Measurements from ENCODE around the gene CRB1. TPM values are rescaled to one million over a fixed set of nuclear protein-coding genes. Genes with fewer than 3 reads are reported as not detected.

CRB1 gene
- total RNA-seq, 1 experiment from 2014 or later, result not detected

DNA sequence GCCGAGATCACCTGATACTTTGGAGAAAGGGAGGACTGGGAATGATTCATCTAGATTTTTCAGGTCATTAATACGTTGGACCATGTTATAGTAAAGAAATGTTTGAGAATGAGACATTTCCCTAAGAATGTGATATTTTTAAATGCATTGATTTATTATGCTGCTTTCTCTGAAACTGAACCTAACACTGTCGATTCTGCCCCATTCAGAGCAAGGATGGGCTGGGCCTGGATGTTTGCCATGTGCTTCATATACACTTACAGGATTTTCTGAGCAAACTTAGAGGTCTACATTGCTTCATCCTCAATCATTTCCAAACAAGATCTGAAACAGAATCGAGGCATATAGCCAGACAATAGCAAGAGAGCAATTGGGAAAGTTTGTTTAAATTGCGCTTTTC is 183.3 kb downstream of the CRB1 start:
- Histone ChIP-seq H2AK5ac (ENCODE audit: insufficient read length, low read length) (no peak overlapping the region), H4K8ac (replicated peaks; ENCODE audit: insufficient read length, low read depth, low read length) (no peak overlapping the region), H3K23me2 (ENCODE audit: insufficient read length, low read depth, low read length, poor library complexity, severe bottlenecking) (no peaks in the 10 kb centered on the region), H3K4me2 (ENCODE audit: insufficient read depth, insufficient read length, low read length) (no peak overlapping the region), H4K20me1 (ENCODE audit: control insufficient read depth, insufficient read depth, insufficient read length) (no peaks in the 10 kb centered on the region), H4K91ac (ENCODE audit: insufficient read length, low read depth, low read length) (no peak overlapping the region), H2BK12ac (ENCODE audit: insufficient read length, low read depth, low read length) (no peak overlapping the region), H3K18ac (ENCODE audit: insufficient read length, low read depth, low read length) (no peak overlapping the region), H3K9ac (ENCODE audit: extremely low read depth, insufficient read length, low read length) (no peak overlapping the region), H3K56ac (ENCODE audit: insufficient read length, low read depth, low read length) (no peak overlapping the region), H3K27me3 (ENCODE audit: insufficient read depth, low read length) (no peaks in the 10 kb centered on the region), H4K5ac (ENCODE audit: insufficient read length, low read depth, low read length) (no peak overlapping the region), H3K79me1 (ENCODE audit: insufficient read depth, low read depth, low read length, poor library complexity, severe bottlenecking) (no peaks in the 10 kb centered on the region), H2BK15ac (ENCODE audit: low read depth, low read length) (no peak overlapping the region), H2BK5ac (ENCODE audit: insufficient read length, low read length) (no peak overlapping the region), H3K4ac (ENCODE audit: low read depth, low read length) (no peak overlapping the region), H2AFZ (ENCODE audit: low read length) (no peak overlapping the region), H3K79me2 (ENCODE audit: insufficient read depth, low read length) (no peaks in the 10 kb centered on the region), H3K27ac (ENCODE audit: insufficient read length, low read depth, low read length) (no peak overlapping the region), H2BK120ac (ENCODE audit: low read depth, low read length, poor library complexity, severe bottlenecking) (no peak overlapping the region), H2BK20ac (ENCODE audit: low read depth, low read length, poor library complexity, severe bottlenecking) (no peak overlapping the region), H3K4me1 (ENCODE audit: insufficient read depth, low read length) (no peaks in the 10 kb centered on the region), H3K14ac (ENCODE audit: insufficient read depth, low read length) (no peak overlapping the region), H3K23ac (ENCODE audit: insufficient read length, low read depth, low read length) (no peak overlapping the region), H3K9me3 (ENCODE audit: control insufficient read depth, low read depth, low read length) (no peaks in the 10 kb centered on the region), H3T11ph (ENCODE audit: low read length) (no peak overlapping the region)
- no peaks in the 10 kb centered on the region for H3K36me3 Mint-ChIP-seq (ENCODE audit: insufficient read depth in 1 of 3, low read depth in 3 of 3)
- no peak overlapping the region for H3K27ac Mint-ChIP-seq
- H3K4me1 Mint-ChIP-seq, result peaks cover 3 to 6% of the 10 kb centered on the region in 2 experiments; a peak in 3 of 4 replicates
- H3K4me3 Mint-ChIP-seq, result no peak overlapping the region
- no peak for DNase-seq
- no peaks in the 10 kb centered on the region; a peak in 1 of 5 replicates for H3K9me3 Mint-ChIP-seq
- TF ChIP-seq, protein P1, sequence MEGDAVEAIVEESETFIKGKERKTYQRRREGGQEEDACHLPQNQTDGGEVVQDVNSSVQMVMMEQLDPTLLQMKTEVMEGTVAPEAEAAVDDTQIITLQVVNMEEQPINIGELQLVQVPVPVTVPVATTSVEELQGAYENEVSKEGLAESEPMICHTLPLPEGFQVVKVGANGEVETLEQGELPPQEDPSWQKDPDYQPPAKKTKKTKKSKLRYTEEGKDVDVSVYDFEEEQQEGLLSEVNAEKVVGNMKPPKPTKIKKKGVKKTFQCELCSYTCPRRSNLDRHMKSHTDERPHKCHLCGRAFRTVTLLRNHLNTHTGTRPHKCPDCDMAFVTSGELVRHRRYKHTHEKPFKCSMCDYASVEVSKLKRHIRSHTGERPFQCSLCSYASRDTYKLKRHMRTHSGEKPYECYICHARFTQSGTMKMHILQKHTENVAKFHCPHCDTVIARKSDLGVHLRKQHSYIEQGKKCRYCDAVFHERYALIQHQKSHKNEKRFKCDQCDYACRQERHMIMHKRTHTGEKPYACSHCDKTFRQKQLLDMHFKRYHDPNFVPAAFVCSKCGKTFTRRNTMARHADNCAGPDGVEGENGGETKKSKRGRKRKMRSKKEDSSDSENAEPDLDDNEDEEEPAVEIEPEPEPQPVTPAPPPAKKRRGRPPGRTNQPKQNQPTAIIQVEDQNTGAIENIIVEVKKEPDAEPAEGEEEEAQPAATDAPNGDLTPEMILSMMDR (conservative IDR thresholded peaks at IDR 0.05), result no peak
- WGBS (ENCODE audit: extremely low coverage, insufficient read length, low lambda C conversion rate), result no CpG with 5 or more reads among the region's 5 CpGs
- H3K27me3 Mint-ChIP-seq (ENCODE audit: low read depth), result no peaks in the 10 kb centered on the region
